NCI-H748 (cell line): Measurements from ENCODE around the gene RHBDL2.
"Not testable (repeated sequence)": the region's sequence is repeated elsewhere in the genome, so short reads cannot be mapped to it uniquely, and the experiment has no call there.

Experiments
- DNase-seq: peaks from one replicate; lab custom pipeline; 2025; ENCODE audit not compliant: unreplicated experiment; lab: John Stamatoyannopoulos, UW

Gene RHBDL2

DNA sequence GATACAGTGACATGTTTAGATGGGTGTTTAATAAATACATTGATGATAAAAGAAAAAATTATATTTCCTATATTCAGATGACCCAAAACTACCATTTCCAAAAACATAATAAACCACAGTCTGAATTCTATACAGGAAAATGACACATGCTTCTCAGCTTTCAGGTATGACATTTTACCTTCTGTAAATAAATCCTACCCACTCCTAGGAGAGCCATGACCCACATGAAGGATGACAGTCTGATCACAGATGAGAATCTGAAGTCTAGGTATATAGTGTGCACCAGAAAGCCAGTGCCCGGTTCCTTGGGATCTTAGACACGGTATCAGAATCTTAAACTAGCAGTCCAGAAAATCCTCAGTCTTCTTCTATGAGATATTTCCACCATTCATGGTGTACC, 56.5 kb downstream of the RHBDL2 start:
- no peak for DNase-seq

DNA sequence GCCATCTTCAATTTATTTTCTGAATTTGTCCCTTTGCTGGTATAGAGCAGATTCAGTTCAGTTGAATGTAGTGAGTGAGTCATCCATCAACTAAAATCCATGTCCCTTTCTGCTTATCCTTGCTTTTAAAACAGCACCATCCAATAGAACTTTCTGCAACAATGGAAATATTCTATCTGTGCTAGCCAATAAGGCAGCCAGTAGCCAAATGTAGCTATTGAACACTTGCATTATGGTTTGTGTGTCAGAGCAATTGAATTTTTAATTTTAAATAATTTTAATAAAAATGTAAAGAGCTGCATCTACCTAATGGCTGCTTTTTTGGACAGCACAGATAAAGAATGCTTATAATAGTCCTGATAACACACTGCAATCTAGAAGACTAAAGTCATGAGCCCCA, 60.1 kb downstream of the RHBDL2 start, which contains the start of gene GJA9:
Gene GJA9, minus strand, starts transcription at position 101 of the 400 bp plus-strand sequence. CDS start 5,489 bp downstream, outside the sequence.
- no peak for DNase-seq

DNA sequence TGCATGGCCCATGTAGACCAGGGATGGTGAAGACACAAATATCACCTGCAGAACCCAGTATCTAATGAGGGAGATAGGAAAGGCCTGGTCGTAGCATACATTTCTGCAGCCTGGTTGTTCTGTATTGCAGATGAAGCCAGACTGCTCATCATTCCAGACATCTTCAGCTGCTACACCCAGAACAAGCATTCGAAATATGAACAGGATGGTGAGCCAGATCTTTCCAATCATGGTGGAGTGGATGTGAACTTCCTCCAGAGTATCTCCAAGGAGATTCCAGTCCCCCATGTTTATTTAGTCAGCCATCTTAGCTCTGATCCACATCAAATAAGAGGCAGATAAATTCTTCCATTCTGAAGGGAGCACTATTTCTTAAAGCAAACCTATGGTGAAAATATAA, 65.8 kb downstream of the RHBDL2 start:
- no peak for DNase-seq

DNA sequence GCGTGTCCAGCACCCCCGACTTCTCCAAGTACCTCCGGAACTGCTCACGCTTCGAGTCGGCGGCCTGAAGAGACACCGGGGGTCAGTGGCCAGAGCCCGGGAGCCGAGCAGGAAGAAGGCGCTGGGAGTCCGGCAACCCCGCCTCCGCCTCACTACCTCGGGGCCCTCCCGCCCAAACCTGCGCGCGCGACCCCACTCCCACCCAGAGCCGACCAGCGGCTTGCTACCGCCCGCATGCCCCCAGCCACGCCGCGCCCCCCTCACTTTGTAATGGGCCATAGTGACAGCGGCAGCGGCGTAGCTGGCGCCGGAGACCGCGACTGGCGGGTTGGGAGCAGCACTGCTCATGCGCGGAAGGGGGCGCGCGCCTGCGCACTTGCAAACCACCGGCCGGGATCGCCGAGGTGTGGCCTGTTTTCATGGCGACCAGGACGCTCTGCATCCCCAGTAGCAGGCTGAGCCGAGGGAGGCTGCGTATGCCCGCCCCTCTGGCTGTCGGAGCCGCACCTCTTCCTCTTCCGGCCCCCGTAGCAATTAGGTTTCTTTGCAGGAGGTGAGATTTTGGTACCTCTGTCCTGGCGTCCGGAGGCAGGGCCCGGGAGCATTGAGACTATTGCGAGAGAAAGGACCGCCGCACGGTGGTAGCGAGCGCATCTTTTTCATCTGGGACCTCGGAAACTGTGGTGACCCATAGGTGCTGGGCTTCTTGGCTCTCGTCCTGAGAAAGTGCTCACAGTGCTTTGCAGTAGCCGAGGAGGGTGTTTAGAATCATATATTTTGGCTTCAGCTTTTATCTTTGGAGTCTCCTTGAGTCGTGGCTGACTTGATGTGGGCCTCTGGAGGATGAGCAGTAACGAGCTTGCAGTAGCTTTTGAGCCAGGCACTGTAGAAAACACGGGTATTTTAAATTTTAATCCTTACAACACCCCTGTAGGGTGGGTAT, 68.3 kb downstream of the RHBDL2 start, which contains the start of gene MYCBP:
Gene MYCBP, minus strand, starts transcription at position 322 of the 943 bp plus-strand sequence. Its CDS starts 43 bp downstream, at position 279.
- DNase-seq: peak; percentile 91

DNA sequence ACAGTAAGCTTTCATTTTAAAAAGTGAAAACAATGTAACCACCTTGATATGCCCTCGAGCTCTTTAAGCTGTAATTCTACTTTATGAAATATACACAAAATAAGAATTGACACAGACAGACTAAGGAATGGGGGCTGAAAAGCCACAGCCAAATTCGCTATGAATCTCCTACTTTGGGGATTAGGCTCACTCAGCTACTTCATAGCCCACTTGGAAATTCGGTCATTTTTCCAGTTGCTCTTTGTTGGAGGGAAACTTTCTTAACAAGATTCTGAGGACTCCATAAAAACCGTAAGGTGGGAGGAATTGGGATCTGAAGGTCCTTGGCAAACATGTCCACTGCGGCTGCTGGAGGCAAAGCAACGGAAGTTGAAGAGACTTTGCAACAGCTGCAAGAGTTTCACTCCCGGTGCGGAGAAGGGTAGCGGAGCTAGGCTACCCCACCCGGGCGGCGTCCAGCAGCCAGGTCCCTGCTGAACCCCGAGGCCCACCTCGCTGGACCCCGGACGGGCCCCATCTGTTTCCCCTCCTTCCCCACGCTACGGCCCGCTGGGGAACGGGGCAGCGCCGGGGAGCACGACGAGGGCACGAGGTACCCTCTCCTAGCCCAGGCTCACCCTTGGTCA, 69.1 kb downstream of the RHBDL2 start:
- DNase-seq: no peak

DNA sequence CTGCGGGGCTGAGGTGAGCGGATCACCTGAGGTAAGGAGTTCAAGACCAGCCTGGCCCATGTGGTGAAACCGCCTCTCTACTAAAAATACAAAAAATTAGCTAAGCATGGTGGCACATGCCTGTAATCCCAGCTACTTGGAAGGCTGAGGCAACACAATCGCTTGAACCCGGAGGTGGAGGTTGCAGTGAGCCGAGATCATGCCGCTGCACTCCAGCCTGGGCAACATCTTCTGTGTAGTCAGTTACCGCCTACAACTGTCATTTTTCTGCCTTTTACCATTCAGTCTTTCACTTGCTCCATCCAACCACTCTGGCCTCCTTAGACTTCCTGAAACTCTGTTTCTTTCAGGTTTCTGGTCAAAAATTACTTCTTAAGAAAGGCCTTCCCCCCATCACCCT, 70.6 kb downstream of the RHBDL2 start:
- no peak for DNase-seq

DNA sequence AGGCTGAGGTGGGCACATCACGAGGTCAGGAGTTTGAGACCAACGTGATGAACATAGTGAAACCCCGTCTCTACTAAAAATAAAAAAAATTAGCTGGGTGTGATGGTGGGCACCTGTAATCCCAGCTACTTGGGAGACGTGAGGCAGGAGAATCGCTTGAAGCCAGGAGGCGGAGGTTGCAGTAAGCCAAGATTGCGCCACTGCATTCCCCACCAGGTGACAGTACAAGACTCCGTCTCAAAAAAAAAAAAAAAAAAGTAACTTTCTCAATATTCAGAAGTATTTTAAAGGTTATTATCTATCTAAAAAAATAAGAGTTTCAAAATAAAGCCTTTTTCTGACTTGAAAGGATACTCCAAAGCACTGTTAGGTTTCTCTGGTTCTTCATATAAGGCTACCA, 74.4 kb downstream of the RHBDL2 start:
- no peak for DNase-seq

DNA sequence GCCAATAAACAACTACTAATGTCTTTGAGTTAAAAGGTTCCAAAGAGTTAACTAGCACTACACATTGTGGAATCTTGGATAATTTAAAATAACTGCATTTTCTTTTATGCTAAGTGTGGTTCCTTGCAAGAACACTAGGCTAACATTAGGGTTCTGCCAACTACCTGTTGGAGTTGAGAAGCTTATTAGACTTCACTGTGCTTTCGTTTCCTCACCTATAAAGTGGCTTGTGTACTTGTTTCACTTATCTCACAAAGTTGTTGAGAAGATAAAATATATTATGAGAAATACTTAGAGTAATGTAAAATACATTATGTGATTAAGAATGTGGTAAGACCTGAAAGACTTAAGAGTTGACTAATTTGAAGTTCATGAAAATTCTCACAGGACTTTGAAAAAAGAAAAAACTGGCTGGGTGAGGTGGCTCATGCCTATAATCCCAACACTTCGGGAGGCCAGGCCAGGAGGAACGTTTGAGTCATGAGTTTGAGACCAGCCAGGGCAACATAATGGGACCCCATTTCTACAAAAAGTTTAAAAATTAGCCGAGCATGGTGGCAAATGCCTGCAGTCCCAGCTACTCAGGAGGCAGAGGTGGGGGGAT, 76.4 kb downstream of the RHBDL2 start:
- no peak for DNase-seq

DNA sequence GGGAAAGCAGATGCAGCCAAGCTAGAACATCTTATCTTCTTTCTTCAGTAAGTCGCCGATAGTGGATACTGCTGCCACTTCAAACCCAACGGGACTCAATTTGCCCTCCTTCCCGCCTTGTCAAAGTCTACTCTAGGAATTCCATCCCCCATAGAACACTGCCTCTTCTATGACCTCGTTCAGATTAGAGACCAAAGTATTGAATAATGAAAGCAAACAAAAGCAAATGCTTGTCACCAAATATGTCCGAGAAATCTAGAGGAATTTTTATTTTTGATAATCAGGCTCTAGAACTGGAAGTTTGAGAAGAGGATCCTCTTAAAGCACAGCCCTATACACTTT, 81.2 kb downstream of the RHBDL2 start:
- DNase-seq: no peak

DNA sequence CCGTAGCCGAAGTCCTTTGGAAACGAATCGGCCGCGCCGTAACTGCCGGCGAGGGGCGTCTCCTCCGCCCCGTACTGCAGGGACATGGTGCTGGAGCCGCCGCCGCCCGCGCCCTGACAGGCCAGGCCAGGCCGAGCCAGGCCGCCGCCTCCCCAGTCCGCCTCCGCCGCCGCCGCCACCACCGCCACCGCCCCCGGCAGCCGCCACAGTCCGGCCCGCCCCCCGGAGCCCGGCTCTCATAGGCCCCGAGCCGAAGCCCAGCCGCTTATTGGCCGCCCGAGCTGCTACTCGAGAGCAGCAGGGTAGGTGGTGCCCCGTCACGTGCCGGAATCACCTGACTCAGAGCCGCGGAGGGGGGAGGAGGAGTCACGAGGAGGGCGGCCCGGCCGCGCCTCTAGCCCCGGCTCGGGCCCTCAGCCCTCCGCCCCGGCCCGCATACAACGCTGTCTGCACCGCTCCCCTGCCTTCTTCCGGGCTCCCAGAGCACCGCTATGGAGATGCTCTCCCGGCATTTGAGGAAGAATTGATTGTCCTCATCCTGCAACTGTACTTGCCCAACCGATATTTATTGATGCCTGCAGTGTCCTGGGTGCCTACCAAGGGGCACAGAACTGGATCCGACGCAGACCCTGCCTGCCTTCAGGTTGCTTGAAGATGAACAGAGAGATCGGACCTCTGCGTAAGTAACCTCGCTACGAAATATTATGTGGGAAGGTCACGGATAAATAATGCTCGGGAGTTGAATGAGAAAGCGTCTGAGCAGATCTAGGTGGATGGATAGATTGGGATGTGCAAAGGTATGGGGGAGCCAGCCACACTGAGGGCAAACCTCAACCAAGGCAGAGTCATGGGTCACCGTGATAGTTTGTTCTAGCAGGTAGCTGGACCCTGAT, 81.8 kb downstream of the RHBDL2 start, which contains the start of gene RRAGC:
Gene RRAGC, minus strand, starts transcription at position 212 of the 893 bp plus-strand sequence. Its CDS starts 126 bp downstream, at position 86.
- peak; percentile 95 for DNase-seq

DNA sequence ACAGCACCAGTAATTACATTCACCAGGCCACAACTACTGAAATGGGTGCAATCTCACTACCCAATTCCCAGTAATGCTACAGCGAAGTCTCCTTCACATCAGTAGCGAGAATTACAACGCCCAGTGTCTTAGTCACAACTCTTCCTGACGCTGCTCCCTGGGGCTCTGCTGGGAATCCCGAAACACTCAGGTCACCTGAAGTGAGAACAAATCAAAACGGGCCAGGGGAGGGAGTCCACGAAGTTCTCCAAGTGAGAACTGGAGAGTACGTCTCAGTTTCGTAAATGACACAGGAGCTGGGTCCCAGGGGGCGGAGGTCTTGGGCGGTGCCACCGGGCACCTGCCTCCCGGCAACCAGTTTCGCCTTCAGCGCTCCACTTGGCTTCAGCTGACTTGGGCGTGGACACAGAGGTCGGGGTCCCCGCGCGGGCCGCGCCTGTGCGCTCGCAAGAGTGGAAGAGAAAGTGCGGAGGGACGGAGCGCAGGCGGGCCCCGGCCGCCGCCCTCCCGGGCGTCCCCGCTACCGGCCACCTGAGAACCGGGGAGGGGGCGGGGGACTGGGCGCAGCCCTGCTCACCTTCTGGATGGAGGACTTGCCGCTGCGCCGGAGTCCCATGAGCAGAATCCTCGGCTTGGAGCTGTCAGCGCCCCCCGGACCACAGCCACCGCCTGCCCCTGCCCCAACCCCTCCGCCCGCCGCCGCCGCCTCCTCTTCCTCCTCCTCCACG, 82.6 kb downstream of the RHBDL2 start:
- DNase-seq: peak; percentile 62

DNA sequence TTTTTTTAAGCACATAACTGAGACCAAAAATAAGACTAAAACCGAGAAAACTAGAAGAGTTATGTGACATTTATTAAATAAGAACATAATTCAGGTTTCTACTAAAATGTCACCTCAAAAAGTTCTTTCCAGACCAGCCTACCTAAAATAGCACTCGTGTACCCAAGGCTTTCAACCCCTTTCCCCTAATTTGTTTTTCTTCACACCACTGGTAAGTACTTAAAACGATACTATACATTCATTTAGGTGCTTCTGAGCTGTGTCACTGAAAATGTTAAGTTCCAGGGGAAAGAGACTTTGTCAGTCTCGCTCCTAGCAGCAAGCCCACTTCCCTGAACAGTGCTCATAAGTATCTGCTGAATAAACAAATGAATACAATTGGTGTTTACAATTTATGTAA, 88.8 kb downstream of the RHBDL2 start:
- no peak for DNase-seq

DNA sequence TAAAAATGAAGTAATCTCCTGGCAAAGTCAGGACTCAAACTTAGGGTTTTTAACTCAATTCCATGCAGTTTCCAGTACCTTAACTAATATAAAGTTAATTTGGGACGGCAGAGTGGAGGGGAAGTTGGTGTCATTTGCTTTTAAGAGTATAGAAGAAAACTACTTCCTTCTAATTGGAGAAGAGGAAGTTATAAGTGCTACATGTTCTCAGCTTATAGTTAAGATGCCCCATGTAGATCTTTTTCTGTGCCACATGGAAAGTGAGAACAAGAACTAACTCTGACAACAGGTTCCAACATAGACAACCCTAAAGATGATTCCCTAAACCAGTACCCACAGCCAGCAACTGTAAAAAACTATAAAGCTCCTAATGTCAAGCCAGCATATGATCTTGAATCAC, 93.6 kb downstream of the RHBDL2 start:
- DNase-seq: no peak

DNA sequence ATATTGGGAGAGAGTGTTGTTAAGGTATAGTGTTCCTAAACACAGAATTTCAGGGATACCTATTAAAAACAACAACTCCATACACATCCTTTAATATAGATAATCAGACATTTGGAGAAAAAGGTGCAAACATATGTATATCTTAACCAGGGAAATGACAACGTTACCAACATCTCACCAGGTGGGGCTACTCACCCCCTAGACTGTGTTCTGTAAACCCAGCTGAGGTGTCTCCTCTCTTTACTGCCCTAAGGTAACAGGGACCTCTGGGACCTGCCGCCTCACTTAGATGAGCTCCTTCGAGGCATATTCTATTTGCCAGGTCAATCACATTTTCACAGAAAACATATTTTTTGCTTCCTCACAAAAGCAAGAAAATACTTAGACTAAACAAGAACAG, 95.4 kb downstream of the RHBDL2 start:
- no peak for DNase-seq

DNA sequence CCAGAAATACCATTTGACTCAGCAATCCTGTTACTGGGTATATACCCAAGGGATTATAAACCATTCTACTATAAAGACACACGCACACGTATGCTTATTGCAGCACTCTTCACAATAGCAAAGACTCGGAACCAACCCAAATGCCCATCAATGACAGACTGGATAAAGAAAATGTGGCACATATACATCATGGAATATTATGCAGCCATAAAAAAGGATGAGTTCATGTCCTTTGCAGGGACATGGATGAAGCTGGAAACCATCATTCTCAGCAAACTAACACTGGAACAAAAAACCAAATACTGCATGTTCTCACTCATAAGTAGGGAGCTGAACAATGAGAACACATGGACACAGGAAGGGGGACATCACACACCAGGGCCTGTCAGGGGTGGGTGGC, 96.5 kb downstream of the RHBDL2 start:
- not testable (repeated sequence) for DNase-seq

DNA sequence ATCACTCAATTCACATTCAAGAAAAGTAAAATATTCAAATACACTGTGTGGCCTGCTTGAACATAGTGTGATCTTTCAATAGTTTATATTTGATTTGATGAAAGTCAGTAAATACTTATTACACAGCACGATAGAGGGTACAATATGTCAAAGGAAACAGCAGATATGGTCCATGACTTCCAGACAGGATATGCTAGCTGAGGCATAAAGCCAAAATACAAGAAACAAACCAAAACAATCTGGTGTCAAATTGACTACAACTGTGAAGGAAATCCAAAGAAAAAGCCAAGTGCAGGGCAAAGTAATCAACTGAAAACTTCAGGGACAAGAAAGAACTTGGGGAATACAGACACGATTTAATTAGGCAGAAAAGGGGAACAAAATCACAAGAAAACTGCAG, 101.3 kb downstream of the RHBDL2 start:
- no peak for DNase-seq

DNA sequence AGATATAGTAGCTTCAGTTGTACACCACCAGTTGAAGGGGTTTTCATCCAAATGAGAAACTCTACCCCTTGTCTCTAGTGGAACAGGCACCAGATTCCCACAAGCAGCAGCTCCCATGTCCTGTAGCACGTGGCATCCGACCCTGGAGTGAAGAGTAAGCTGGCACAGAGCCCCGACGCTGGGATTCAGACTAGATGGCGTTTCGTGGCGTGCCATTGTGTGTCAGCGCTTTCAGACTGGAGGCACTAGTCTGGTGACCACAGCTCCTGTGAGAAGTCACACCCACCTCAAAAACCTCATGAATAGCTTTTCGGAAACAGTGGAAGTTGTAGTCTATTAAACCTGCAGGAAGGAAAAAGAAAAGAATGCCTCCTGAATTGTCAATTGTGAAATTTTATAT, 102.3 kb downstream of the RHBDL2 start:
- no peak for DNase-seq

DNA sequence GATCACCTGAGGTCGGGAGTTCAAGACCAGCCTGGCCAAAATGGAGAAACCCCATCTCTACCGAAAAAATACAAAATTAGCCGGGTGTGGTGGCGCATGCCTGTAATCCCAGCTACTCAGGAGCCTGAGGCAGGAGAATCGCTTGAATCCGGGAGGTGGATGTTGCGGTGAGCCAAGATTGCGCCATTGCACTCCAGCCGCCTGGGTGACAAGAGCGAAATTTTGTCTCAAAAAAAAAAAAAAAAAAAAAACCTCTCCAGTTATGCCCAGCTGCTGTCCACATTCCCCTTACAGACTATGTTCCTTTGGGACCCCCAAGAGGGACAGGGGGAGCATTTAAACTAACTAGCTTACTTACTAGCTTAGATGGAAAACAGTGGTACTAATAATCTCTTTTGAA, 105.3 kb downstream of the RHBDL2 start:
- not testable (repeated sequence) for DNase-seq
